Measurements from ENCODE around the gene NTM. TPM values are rescaled to one million over a fixed set of nuclear protein-coding genes. Genes with fewer than 3 reads are reported as not detected.

NTM gene
- total RNA-seq, 1 experiment from 2014 or later = 9.9 TPM

DNA sequence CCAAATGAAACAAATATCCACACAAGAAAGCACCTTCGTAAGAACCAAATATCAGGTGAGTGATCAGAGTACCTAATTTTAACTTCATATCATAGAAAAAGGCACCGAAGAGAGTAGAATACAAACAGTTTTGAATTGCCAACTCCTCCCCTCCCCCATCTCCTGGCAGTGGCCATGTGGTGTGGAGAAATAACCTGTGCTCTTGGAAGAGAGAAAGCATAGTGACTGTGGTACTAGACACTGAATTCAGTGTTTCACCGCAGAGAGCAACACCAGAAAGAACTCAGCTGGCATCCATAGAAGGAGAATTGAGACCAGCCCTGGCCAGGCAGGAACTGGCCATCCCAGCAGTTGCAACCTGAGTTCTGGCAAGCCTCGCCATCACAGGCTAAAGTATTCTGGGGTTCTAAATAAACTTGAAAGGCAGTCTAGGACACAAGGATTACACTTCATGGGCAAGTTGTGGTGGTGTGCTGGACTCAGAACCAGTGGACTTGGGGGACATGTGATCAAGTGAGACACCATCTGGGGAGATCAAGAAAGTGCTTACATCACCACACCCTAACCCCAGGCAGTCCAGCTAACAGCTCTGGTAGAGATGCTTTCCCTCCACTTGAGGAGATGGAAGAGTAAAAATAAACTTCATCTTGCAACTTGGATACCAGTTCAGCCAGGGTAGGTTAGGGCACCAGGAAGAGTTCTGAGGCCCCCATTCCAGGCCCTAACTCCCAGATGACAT, 1003.2 kb downstream of the NTM start:
- H2BK5ac ChIP-seq (ENCODE audit: insufficient read length, low read length) = no peak overlapping the region
- Mint-ChIP-seq H3K27me3 (ENCODE audit: low read depth) (peaks cover 3% of the 10 kb centered on the region; the same call in 1 of the 2 replicates), H3K36me3 (ENCODE audit: insufficient read depth in 1 of 3, low read depth in 3 of 3) (no peaks in the 10 kb centered on the region), H3K9me3 (no peaks in the 10 kb centered on the region; a peak in 1 of 5 replicates), H3K4me3 (no peak overlapping the region), H3K27ac (no peak overlapping the region), H3K4me1 (no peaks in the 10 kb centered on the region)
- TF ChIP-seq, protein P1, sequence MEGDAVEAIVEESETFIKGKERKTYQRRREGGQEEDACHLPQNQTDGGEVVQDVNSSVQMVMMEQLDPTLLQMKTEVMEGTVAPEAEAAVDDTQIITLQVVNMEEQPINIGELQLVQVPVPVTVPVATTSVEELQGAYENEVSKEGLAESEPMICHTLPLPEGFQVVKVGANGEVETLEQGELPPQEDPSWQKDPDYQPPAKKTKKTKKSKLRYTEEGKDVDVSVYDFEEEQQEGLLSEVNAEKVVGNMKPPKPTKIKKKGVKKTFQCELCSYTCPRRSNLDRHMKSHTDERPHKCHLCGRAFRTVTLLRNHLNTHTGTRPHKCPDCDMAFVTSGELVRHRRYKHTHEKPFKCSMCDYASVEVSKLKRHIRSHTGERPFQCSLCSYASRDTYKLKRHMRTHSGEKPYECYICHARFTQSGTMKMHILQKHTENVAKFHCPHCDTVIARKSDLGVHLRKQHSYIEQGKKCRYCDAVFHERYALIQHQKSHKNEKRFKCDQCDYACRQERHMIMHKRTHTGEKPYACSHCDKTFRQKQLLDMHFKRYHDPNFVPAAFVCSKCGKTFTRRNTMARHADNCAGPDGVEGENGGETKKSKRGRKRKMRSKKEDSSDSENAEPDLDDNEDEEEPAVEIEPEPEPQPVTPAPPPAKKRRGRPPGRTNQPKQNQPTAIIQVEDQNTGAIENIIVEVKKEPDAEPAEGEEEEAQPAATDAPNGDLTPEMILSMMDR (conservative IDR thresholded peaks at IDR 0.05) = no peak
- H3K4ac ChIP-seq (ENCODE audit: low read depth, low read length) = no peak overlapping the region
- H3K14ac ChIP-seq (ENCODE audit: insufficient read depth, low read length) = no peak overlapping the region
- no peak for DNase-seq
- no peak overlapping the region for H2AK5ac ChIP-seq (ENCODE audit: insufficient read length, low read length)
- no peak overlapping the region for H2BK15ac ChIP-seq (ENCODE audit: low read depth, low read length)
- no peak overlapping the region for H2BK120ac ChIP-seq (ENCODE audit: low read depth, low read length, poor library complexity, severe bottlenecking)
- no peak overlapping the region for H4K8ac ChIP-seq (replicated peaks; ENCODE audit: insufficient read length, low read depth, low read length)
- no peaks in the 10 kb centered on the region for H4K20me1 ChIP-seq (ENCODE audit: control insufficient read depth, insufficient read depth, insufficient read length)
- no peak overlapping the region for H2BK12ac ChIP-seq (ENCODE audit: insufficient read length, low read depth, low read length)
- no peak overlapping the region for H3T11ph ChIP-seq (ENCODE audit: low read length)
- no peak overlapping the region for H3K56ac ChIP-seq (ENCODE audit: insufficient read length, low read depth, low read length)
- no peak overlapping the region for H4K91ac ChIP-seq (ENCODE audit: insufficient read length, low read depth, low read length)
- H3K79me2 ChIP-seq (ENCODE audit: insufficient read depth, low read length) = no peaks in the 10 kb centered on the region
- H3K23me2 ChIP-seq (ENCODE audit: insufficient read length, low read depth, low read length, poor library complexity, severe bottlenecking) = no peaks in the 10 kb centered on the region
- no peak overlapping the region for H2AFZ ChIP-seq (ENCODE audit: low read length)
- no peaks in the 10 kb centered on the region for H3K27me3 ChIP-seq (ENCODE audit: insufficient read depth, low read length)
- H3K4me1 ChIP-seq (ENCODE audit: insufficient read depth, low read length) = no peaks in the 10 kb centered on the region
- H3K79me1 ChIP-seq (ENCODE audit: insufficient read depth, low read depth, low read length, poor library complexity, severe bottlenecking) = no peaks in the 10 kb centered on the region
- WGBS (ENCODE audit: extremely low coverage, insufficient read length, low lambda C conversion rate) = no CpG with 5 or more reads among the region's 4 CpGs
- no peak overlapping the region for H4K5ac ChIP-seq (ENCODE audit: insufficient read length, low read depth, low read length)
- no peak overlapping the region for H3K18ac ChIP-seq (ENCODE audit: insufficient read length, low read depth, low read length)
- H3K23ac ChIP-seq (ENCODE audit: insufficient read length, low read depth, low read length) = no peak overlapping the region
- no peaks in the 10 kb centered on the region for H3K9me3 ChIP-seq (ENCODE audit: control insufficient read depth, low read depth, low read length)
- no peak overlapping the region for H3K27ac ChIP-seq (ENCODE audit: insufficient read length, low read depth, low read length)
- H2BK20ac ChIP-seq (ENCODE audit: low read depth, low read length, poor library complexity, severe bottlenecking) = no peak overlapping the region
- H3K4me2 ChIP-seq (ENCODE audit: insufficient read depth, insufficient read length, low read length) = no peak overlapping the region
- no peak overlapping the region for H3K9ac ChIP-seq (ENCODE audit: extremely low read depth, insufficient read length, low read length)
